H7 (cell line): ENCODE data around the gene CDK2AP2. TPM values are rescaled to one million over a fixed set of nuclear protein-coding genes. Genes with fewer than 3 reads are reported as not detected.
"Not testable (repeated sequence)": the region's sequence is repeated elsewhere in the genome, so short reads cannot be mapped to it uniquely, and the experiment has no call there.

ENCODE experiments used
- DNase-seq: peaks from one replicate; pipeline ENCODE4 v3.0.0; 2012
- H3K27me3 ChIP-seq: 2 replicates; pipeline ENCODE4 v1.6.0; 2011; ENCODE audit warnings: mild to moderate bottlenecking, low read length; ENCODE audit not compliant: control insufficient read depth, insufficient read depth
- H3K36me3 ChIP-seq: replicated peaks from 2 replicates; pipeline ENCODE4 v1.5.1; 2011; ENCODE audit warnings: low read length; ENCODE audit not compliant: control insufficient read depth, insufficient read depth
- H3K4me3 ChIP-seq: 2 replicates; pipeline ENCODE4 v1.5.1; 2011; ENCODE audit warnings: low read depth, mild to moderate bottlenecking, control low read depth, low read length, moderate library complexity; ENCODE audit not compliant: insufficient read depth
- total RNA-seq: library from RNA; depleted of rRNA; stranded (reverse); fragments of >200 nt; shearing (Covaris generic); gene quantifications from 2 replicates; pipeline ENCODE4 v1.2.3, GENCODE V29; 2014; rRNA removed

CDK2AP2 gene, protein sequence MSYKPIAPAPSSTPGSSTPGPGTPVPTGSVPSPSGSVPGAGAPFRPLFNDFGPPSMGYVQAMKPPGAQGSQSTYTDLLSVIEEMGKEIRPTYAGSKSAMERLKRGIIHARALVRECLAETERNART
- 28.6 and 38.1 TPM in 2 replicates for total RNA-seq

DNA sequence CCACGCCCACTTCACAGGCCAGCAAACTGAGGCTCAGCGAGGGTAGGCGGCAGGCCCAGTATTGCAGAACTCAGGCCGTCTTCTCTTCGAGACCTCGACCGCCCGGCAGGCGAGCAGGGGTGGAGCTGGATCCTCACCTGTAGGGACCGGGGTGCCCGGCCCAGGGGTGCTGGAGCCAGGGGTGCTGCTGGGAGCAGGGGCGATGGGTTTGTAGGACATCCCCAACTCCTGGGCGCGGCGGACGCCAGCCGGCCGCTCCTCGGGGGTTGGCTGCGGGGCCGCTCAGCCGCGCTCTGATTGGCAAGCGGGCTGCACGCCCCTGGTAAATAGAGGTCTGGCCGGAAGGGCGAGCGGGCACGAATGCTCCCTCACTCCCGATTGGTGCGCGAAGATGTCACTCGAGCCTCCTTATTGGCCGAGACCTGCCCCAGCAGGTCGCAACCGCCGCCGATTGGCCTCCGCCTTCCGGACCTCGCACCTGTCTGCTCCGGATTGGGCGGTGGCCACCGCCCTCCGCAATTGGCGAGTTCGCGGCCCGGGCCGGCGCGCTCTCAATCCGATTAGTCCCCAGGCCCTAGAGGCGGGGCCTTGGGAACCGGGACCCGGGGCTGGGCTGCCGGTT, at the start of gene CDK2AP2:
TSS of gene CDK2AP2 (minus strand) at position 299 of the 622 bp plus-strand sequence. CDS start at position 219, 80 bp downstream.
- peak within 1 kb of the TSS; percentile 93 for H3K4me3 ChIP-seq
- DNase-seq, result peak; percentile 100

GRCh38 chr11:67556244-67556643, 48.3 kb upstream of the CDK2AP2 start:
- no peak for DNase-seq
- H3K27me3 ChIP-seq, result no peaks in the 10 kb centered on the region
- H3K36me3 ChIP-seq, result no peaks in the 10 kb centered on the region
- no peak overlapping the region for H3K4me3 ChIP-seq

More for the DNA sequence above, at the start of gene CDK2AP2:
- no peaks in the 10 kb centered on the region for H3K36me3 ChIP-seq
- peaks cover 9% of the 10 kb centered on the region; the same call in 1 of the 2 replicates for H3K27me3 ChIP-seq

GRCh38 chr11:67551697-67552096, 43.7 kb upstream of the CDK2AP2 start:
- DNase-seq, H3K36me3 ChIP-seq, H3K4me3 ChIP-seq, H3K27me3 ChIP-seq: not testable (repeated sequence)

- Histone ChIP-seq H3K4me3 (no peak overlapping the region), H3K36me3 (no peaks in the 10 kb centered on the region), H3K27me3 (no peaks in the 10 kb centered on the region; the same call in 1 of the 2 replicates)
- no peak for DNase-seq
Observed at GRCh38 chr11:67551127-67551526, 43.2 kb upstream of the CDK2AP2 start.

- DNase-seq, result no peak
- no peak overlapping the region for H3K4me3 ChIP-seq
- H3K36me3 ChIP-seq, result no peaks in the 10 kb centered on the region
- no peaks in the 10 kb centered on the region; the same call in 1 of the 2 replicates for H3K27me3 ChIP-seq
Observed at GRCh38 chr11:67548555-67549110, 40.7 kb upstream of the CDK2AP2 start.

DNA sequence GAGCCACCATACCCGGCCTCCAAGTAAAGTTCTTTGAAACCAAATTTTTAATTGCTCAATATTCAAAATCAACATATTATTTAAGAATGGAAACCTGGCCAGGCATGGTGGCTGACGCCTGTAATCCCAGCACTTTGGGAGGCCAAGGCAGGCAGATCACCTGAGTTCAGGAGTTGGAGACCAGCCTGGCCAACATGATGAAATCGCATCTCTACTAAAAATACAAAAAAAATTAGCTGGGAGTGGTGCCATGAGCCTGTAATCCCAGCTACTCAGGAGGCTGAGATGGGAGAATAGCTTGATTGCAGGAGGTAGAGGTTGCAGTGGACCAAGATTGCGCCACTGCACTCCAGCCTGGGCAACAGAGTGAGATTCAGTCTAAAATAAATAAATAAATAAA, 40.1 kb upstream of the CDK2AP2 start:
- H3K4me3 ChIP-seq, DNase-seq, H3K27me3 ChIP-seq, H3K36me3 ChIP-seq: not testable (repeated sequence)

- Histone ChIP-seq H3K4me3 (no peak overlapping the region), H3K36me3 (no peaks in the 10 kb centered on the region), H3K27me3 (no peaks in the 10 kb centered on the region; the same call in 1 of the 2 replicates)
- peak; percentile 85 for DNase-seq
Observed at GRCh38 chr11:67545280-67545679, 37.3 kb upstream of the CDK2AP2 start.

- no peaks in the 10 kb centered on the region for H3K36me3 ChIP-seq
- H3K4me3 ChIP-seq, result no peak overlapping the region
- no peaks in the 10 kb centered on the region; the same call in 1 of the 2 replicates for H3K27me3 ChIP-seq
- no peak for DNase-seq
Observed at GRCh38 chr11:67544616-67545242, 36.8 kb upstream of the CDK2AP2 start.

GRCh38 chr11:67543585-67543984, 35.6 kb upstream of the CDK2AP2 start:
- no peak for DNase-seq
- Histone ChIP-seq H3K27me3 (no peaks in the 10 kb centered on the region; the same call in 1 of the 2 replicates), H3K4me3 (no peak overlapping the region), H3K36me3 (no peaks in the 10 kb centered on the region)

DNA sequence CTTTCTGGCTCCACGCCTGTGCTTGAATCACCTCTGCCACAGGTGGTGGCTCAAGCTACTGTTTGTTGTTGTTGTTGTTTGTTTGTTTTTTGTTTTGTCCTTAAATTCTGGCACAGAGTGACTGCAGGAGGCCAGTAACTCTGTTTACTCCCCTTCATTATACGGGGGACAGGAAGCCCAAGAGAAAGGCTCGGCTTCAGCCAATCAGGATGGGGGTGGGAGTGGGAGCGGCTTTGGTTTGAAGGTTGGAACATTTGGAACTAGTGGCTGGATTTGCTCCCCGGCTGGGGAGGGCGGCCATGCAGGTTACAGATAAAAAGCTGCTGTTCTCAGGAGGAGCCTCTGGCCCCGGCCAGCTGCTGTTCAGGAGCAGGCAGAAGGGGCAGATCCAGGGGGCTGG, 35.0 kb upstream of the CDK2AP2 start:
- no peaks in the 10 kb centered on the region for H3K36me3 ChIP-seq
- DNase-seq, result peak; percentile 69
- no peak overlapping the region for H3K4me3 ChIP-seq
- H3K27me3 ChIP-seq, result no peaks in the 10 kb centered on the region; the same call in 1 of the 2 replicates

- no peak overlapping the region for H3K4me3 ChIP-seq
- no peak for DNase-seq
Observed at GRCh38 chr11:67542169-67542568, 34.2 kb upstream of the CDK2AP2 start.

GRCh38 chr11:67541198-67541597, 33.2 kb upstream of the CDK2AP2 start:
- peak; percentile 72 for DNase-seq
- no peaks in the 10 kb centered on the region for H3K27me3 ChIP-seq
- H3K4me3 ChIP-seq, result no peak overlapping the region
- no peaks in the 10 kb centered on the region for H3K36me3 ChIP-seq

More at GRCh38 chr11:67542169-67542568, 34.2 kb upstream of the CDK2AP2 start:
- no peaks in the 10 kb centered on the region for H3K36me3 ChIP-seq
- H3K27me3 ChIP-seq, result no peaks in the 10 kb centered on the region; the same call in 1 of the 2 replicates

GRCh38 chr11:67539550-67539949, 31.6 kb upstream of the CDK2AP2 start:
- H3K4me3 ChIP-seq, result no peak overlapping the region
- no peaks in the 10 kb centered on the region for H3K36me3 ChIP-seq
- H3K27me3 ChIP-seq, result no peaks in the 10 kb centered on the region
- DNase-seq, result no peak

- no peak for DNase-seq
- no peaks in the 10 kb centered on the region for H3K27me3 ChIP-seq
- H3K4me3 ChIP-seq, result no peak overlapping the region
- no peaks in the 10 kb centered on the region for H3K36me3 ChIP-seq
Observed at GRCh38 chr11:67538823-67539505, 31.0 kb upstream of the CDK2AP2 start.
